HEK293 (cell line): Measurements from ENCODE around the gene RMC1.

ENCODE experiments used
- ZNF776 ChIP-seq: fragments of 450-650 bp; formaldehyde crosslinking; IDR thresholded peaks from 2 replicates; pipeline ENCODE4 v1.5.0; 2017; ENCODE audit warnings: missing biosample characterization, missing genetic modification characterization, borderline replicate concordance
- TF ChIP-seq, protein P1 (sequence below): IDR thresholded peaks from 2 replicates; pipeline ENCODE4 v1.6.1; 2011; ENCODE audit warnings: mild to moderate bottlenecking, low read depth, low read length, borderline replicate concordance
- TF ChIP-seq, protein P2 (sequence below): fragments of 450-650 bp; formaldehyde crosslinking; conservative IDR thresholded peaks from 2 replicates; pipeline ENCODE4 v1.5.1; 2016; ENCODE audit warnings: low read depth, missing biosample characterization, missing genetic modification characterization
- TF ChIP-seq, protein P3 (sequence below): fragments of 450-650 bp; formaldehyde crosslinking; IDR thresholded peaks from 2 replicates; pipeline ENCODE4 v1.5.1; 2016; ENCODE audit warnings: missing biosample characterization, missing genetic modification characterization

DNA sequence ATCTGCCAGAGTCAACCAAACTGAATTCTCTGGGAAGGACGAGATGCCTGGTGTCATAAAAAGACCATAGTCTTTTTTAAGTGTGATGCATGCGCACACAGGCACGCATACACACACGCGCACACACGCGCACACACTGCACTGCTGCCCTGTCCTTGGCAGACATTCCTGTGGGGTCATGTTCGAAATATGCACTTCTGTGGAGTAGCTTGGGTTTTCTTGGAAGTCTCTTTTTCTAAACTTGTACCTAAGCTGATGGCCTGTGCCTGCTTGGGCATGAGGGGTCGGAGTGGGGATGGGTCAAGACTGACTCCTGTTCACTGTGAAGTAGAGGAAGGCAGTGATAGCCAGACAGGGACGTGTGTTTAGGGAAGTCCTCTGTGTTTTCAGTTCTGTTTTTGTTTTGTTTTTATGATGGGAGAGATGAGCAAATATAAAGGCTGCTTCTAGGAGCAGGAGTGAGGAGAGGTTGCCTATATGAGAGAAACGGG, 4.0 kb upstream of the RMC1 start:
- no peak for TF ChIP-seq ZNF776
- TF ChIP-seq, protein P1, sequence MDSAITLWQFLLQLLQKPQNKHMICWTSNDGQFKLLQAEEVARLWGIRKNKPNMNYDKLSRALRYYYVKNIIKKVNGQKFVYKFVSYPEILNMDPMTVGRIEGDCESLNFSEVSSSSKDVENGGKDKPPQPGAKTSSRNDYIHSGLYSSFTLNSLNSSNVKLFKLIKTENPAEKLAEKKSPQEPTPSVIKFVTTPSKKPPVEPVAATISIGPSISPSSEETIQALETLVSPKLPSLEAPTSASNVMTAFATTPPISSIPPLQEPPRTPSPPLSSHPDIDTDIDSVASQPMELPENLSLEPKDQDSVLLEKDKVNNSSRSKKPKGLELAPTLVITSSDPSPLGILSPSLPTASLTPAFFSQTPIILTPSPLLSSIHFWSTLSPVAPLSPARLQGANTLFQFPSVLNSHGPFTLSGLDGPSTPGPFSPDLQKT = no peak
- TF ChIP-seq, protein P2, sequence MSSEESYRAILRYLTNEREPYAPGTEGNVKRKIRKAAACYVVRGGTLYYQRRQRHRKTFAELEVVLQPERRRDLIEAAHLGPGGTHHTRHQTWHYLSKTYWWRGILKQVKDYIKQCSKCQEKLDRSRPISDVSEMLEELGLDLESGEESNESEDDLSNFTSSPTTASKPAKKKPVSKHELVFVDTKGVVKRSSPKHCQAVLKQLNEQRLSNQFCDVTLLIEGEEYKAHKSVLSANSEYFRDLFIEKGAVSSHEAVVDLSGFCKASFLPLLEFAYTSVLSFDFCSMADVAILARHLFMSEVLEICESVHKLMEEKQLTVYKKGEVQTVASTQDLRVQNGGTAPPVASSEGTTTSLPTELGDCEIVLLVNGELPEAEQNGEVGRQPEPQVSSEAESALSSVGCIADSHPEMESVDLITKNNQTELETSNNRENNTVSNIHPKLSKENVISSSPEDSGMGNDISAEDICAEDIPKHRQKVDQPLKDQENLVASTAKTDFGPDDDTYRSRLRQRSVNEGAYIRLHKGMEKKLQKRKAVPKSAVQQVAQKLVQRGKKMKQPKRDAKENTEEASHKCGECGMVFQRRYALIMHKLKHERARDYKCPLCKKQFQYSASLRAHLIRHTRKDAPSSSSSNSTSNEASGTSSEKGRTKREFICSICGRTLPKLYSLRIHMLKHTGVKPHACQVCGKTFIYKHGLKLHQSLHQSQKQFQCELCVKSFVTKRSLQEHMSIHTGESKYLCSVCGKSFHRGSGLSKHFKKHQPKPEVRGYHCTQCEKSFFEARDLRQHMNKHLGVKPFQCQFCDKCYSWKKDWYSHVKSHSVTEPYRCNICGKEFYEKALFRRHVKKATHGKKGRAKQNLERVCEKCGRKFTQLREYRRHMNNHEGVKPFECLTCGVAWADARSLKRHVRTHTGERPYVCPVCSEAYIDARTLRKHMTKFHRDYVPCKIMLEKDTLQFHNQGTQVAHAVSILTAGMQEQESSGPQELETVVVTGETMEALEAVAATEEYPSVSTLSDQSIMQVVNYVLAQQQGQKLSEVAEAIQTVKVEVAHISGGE (tag by site-specific recombination) = no peak
- TF ChIP-seq, protein P3, sequence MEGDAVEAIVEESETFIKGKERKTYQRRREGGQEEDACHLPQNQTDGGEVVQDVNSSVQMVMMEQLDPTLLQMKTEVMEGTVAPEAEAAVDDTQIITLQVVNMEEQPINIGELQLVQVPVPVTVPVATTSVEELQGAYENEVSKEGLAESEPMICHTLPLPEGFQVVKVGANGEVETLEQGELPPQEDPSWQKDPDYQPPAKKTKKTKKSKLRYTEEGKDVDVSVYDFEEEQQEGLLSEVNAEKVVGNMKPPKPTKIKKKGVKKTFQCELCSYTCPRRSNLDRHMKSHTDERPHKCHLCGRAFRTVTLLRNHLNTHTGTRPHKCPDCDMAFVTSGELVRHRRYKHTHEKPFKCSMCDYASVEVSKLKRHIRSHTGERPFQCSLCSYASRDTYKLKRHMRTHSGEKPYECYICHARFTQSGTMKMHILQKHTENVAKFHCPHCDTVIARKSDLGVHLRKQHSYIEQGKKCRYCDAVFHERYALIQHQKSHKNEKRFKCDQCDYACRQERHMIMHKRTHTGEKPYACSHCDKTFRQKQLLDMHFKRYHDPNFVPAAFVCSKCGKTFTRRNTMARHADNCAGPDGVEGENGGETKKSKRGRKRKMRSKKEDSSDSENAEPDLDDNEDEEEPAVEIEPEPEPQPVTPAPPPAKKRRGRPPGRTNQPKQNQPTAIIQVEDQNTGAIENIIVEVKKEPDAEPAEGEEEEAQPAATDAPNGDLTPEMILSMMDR = no peak
